K562 (cell line): Measurements from ENCODE around the gene NT5C2. TPM values are rescaled to one million over a fixed set of nuclear protein-coding genes. Genes with fewer than 3 reads are reported as not detected.

Experiments used
- ARNT ChIP-seq, 2 experiments: fragments of 450-650 bp; IDR thresholded peaks; 2 replicates each; pipeline ENCODE4 v1.6.1; 2016; ENCODE audit warnings: mild to moderate bottlenecking in 1 of 2
- ETV5 ChIP-seq: sonication (generic); formaldehyde crosslinking; IDR thresholded peaks from 2 replicates; pipeline ENCODE4 v1.4.0; 2020; ENCODE audit warnings: low read depth, mild to moderate bottlenecking, missing genetic modification reagents
- HMG20A ChIP-seq: fragments of 450-650 bp; formaldehyde crosslinking; conservative IDR thresholded peaks from 2 replicates; pipeline ENCODE4 v1.4.0; 2020; ENCODE audit warnings: mild to moderate bottlenecking, mixed read lengths
- HMGN3 ChIP-seq: IDR thresholded peaks from 2 replicates; pipeline ENCODE4 v1.6.1; 2011; ENCODE audit warnings: borderline replicate concordance, low read depth, mild to moderate bottlenecking, mixed read lengths, low read length; ENCODE audit not compliant: insufficient read length; ENCODE audit errors: extremely low read depth
- MBD2 ChIP-seq: sonication (generic); IDR thresholded peaks from 2 replicates; pipeline ENCODE4 v1.6.1; 2016; ENCODE audit warnings: low read depth, borderline replicate concordance
- MYBL2 ChIP-seq, 2 experiments: fragments of 450-650 bp in 1 of 2; sonication (generic) in 1 of 2; formaldehyde crosslinking in 1 of 2; IDR thresholded peaks; 2 replicates each; pipeline versions ENCODE4 v1.6.1 to v1.8.1; 2017 to 2022; ENCODE audit warnings: borderline replicate concordance in 1 of 2, inconsistent platforms in 1 of 2, low read depth in 1 of 2, mild to moderate bottlenecking in 1 of 2, missing genetic modification reagents in 1 of 2, moderate library complexity in 1 of 2
- POLR2G ChIP-seq: fragments of 200-400 bp; formaldehyde crosslinking; IDR thresholded peaks from 2 replicates; pipeline ENCODE4 v1.6.1; 2017; ENCODE audit warnings: low read depth, mild to moderate bottlenecking, antibody characterized with exemption, low read length, moderate library complexity
- RBM17 ChIP-seq: fragments of 200-400 bp; formaldehyde crosslinking; IDR thresholded peaks from 2 replicates; pipeline ENCODE4 v1.6.1; 2017; ENCODE audit warnings: low read depth, mild to moderate bottlenecking, low read length, borderline replicate concordance
- SAFB2 ChIP-seq: fragments of 200-400 bp; formaldehyde crosslinking; IDR thresholded peaks from 2 replicates; pipeline ENCODE4 v1.6.1; 2018; ENCODE audit warnings: borderline replicate concordance, low read length, low read depth, moderate library complexity; ENCODE audit not compliant: severe bottlenecking
- SNRNP70 ChIP-seq: fragments of 200-400 bp; formaldehyde crosslinking; optimal IDR thresholded peaks from 2 replicates; pipeline ENCODE3; 2017; ENCODE audit warnings: low read depth, low read length
- TCF7L2 ChIP-seq: fragments of 150-350 bp; IDR thresholded peaks from 2 replicates; pipeline ENCODE4 v1.6.1; 2016; ENCODE audit warnings: low read depth, mild to moderate bottlenecking, low read length, moderate library complexity
- ZNF263 ChIP-seq: sonication (generic); formaldehyde crosslinking; IDR thresholded peaks from 2 replicates; pipeline ENCODE4 v1.8.0; 2022; ENCODE audit warnings: mild to moderate bottlenecking, missing genetic modification reagents, borderline replicate concordance
- ZNF316 ChIP-seq: fragments of 450-650 bp; IDR thresholded peaks from 2 replicates; pipeline ENCODE4 v1.6.1; 2016
- ZNF766 ChIP-seq: fragments of 200-800 bp; sonication (Bioruptor generic); conservative IDR thresholded peaks from 2 replicates; pipeline ENCODE4 v1.6.1; 2016; ENCODE audit warnings: missing genetic modification characterization, missing compliant biosample characterization
- polyA plus RNA-seq, 8 experiments: library from polyadenylated mRNA; depleted of rRNA in 4 of 8; stranded (reverse) in 5 of 8; unstranded in 3 of 8; fragments of >200 nt; fragmentation: Nextera tagmentation in 2 of 8; fragmentation: Illumina TruSeq in 1 of 8; extraction: Ambion mirVana in 2 of 8; extraction: Trizol in 1 of 8; gene quantifications; 2 replicates each; pipeline versions ENCODE4 v1.2.1 to v1.2.3, GENCODE V29; 2011 to 2014; ENCODE audit warnings: inconsistent platforms in 1 of 8, missing spikeins in 1 of 8
- total RNA-seq, 7 experiments: library from RNA; depleted of rRNA in 6 of 7; stranded (reverse); fragments of >200 nt in 6 of 7; fragmentation: Illumina TruSeq in 2 of 7; extraction: Trizol in 2 of 7; gene quantifications; 2 replicates each; pipeline versions ENCODE4 v1.2.1 to v1.2.3, GENCODE V29; 2011 to 2021; ENCODE audit warnings: low replicate concordance in 1 of 7
- TF ChIP-seq, protein P1 (sequence below): sonication (generic); formaldehyde crosslinking; IDR thresholded peaks from 2 replicates; pipeline ENCODE4 v1.8.0; 2022; ENCODE audit warnings: mild to moderate bottlenecking, missing genetic modification reagents
- TF ChIP-seq, protein P2 (sequence below), 2 experiments: fragments of 450-650 bp in 1 of 2; sonication (generic) in 1 of 2; formaldehyde crosslinking; conservative IDR thresholded peaks; 2 replicates each; pipeline versions ENCODE4 v1.4.0 to v1.8.1; 2020 to 2022; ENCODE audit warnings: mild to moderate bottlenecking in 1 of 2, missing genetic modification reagents in 1 of 2
- TF ChIP-seq, protein P3 (sequence below): sonication (generic); formaldehyde crosslinking; IDR thresholded peaks from 2 replicates; pipeline ENCODE4 v1.8.1; 2023; ENCODE audit warnings: mild to moderate bottlenecking, missing genetic modification reagents, moderate library complexity
- TF ChIP-seq, protein P4 (sequence below): sonication (generic); formaldehyde crosslinking; IDR thresholded peaks from 2 replicates; pipeline ENCODE4 v1.8.0; 2022; ENCODE audit warnings: mild to moderate bottlenecking, missing genetic modification reagents

NT5C2 gene
- total and polyA plus RNA-seq, 9 of the 15 experiments (the other 6 are each of a cell fraction or from before 2014, with no cell fraction given) = 11.3 to 45.2 (median 27.7) TPM

DNA sequence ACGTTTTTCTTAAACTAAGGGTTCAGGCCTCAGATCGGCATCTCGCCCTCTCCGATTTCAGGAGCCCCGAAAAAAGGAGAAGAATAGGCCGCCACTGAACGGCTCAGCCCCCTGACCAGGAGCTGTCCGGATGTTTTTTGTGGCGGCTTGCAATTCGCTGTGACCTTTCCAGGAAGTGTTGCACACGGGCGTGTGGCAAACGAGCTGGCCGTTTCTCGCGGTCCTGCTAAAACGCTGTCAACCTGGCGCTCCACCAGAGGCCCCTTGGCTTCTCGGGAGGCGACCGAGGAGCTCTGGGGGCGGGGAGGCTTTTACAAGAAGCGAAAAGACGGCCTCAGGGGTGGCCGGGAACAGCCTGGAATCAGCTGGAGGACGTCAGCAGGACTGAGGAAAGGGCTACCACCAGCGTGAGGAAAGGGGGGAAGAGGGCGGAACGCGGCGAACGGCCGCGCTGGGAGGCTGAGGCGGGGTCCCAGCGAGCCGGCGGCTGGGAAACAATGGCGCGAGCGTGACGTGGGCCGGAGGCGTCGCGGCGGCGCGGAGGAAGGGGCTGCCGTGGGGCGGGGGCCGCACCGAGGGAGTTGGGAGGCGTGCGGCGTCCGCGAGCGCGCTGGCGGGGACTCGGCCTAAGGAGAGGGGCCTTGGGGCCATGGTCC, 493 bp downstream of the NT5C2 start (continued):
- TF ChIP-seq, protein P1, sequence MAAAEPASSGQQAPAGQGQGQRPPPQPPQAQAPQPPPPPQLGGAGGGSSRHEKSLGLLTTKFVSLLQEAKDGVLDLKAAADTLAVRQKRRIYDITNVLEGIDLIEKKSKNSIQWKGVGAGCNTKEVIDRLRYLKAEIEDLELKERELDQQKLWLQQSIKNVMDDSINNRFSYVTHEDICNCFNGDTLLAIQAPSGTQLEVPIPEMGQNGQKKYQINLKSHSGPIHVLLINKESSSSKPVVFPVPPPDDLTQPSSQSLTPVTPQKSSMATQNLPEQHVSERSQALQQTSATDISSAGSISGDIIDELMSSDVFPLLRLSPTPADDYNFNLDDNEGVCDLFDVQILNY (CRISPR knock-in tag) = no peak
- no peak for TF ChIP-seq ZNF766 (CRISPR knock-in tag)
- TF ChIP-seq TCF7L2 = no peak
- no peak; the same call in 1 of the 2 replicates for TF ChIP-seq MBD2
- TF ChIP-seq ETV5 (CRISPR knock-in tag) = peak; percentile 53; the same call in 1 of the 2 replicates
- TF ChIP-seq ZNF316 = no peak
- no peak for TF ChIP-seq SNRNP70
- no peak for TF ChIP-seq RBM17
- TF ChIP-seq ZNF263 (CRISPR knock-in tag) = no peak
- TF ChIP-seq HMG20A (CRISPR knock-in tag) = no peak
- no peak for TF ChIP-seq ARNT (IDR thresholded peaks at IDR 0.05)
- no peak for TF ChIP-seq MYBL2 (IDR thresholded peaks at IDR 0.05; ENCODE audit: low read depth)
- TF ChIP-seq MYBL2 (CRISPR knock-in tag; IDR thresholded peaks at IDR 0.05; ENCODE audit: borderline replicate concordance) = no peak
- peak; percentile 85 for TF ChIP-seq POLR2G
- TF ChIP-seq, protein P2, sequence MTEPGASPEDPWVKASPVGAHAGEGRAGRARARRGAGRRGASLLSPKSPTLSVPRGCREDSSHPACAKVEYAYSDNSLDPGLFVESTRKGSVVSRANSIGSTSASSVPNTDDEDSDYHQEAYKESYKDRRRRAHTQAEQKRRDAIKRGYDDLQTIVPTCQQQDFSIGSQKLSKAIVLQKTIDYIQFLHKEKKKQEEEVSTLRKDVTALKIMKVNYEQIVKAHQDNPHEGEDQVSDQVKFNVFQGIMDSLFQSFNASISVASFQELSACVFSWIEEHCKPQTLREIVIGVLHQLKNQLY (CRISPR knock-in tag; conservative IDR thresholded peaks at IDR 0.05) = no peak
- TF ChIP-seq, protein P3, sequence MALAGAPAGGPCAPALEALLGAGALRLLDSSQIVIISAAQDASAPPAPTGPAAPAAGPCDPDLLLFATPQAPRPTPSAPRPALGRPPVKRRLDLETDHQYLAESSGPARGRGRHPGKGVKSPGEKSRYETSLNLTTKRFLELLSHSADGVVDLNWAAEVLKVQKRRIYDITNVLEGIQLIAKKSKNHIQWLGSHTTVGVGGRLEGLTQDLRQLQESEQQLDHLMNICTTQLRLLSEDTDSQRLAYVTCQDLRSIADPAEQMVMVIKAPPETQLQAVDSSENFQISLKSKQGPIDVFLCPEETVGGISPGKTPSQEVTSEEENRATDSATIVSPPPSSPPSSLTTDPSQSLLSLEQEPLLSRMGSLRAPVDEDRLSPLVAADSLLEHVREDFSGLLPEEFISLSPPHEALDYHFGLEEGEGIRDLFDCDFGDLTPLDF (CRISPR knock-in tag) = no peak
- TF ChIP-seq HMGN3 = no peak
- TF ChIP-seq, protein P4, sequence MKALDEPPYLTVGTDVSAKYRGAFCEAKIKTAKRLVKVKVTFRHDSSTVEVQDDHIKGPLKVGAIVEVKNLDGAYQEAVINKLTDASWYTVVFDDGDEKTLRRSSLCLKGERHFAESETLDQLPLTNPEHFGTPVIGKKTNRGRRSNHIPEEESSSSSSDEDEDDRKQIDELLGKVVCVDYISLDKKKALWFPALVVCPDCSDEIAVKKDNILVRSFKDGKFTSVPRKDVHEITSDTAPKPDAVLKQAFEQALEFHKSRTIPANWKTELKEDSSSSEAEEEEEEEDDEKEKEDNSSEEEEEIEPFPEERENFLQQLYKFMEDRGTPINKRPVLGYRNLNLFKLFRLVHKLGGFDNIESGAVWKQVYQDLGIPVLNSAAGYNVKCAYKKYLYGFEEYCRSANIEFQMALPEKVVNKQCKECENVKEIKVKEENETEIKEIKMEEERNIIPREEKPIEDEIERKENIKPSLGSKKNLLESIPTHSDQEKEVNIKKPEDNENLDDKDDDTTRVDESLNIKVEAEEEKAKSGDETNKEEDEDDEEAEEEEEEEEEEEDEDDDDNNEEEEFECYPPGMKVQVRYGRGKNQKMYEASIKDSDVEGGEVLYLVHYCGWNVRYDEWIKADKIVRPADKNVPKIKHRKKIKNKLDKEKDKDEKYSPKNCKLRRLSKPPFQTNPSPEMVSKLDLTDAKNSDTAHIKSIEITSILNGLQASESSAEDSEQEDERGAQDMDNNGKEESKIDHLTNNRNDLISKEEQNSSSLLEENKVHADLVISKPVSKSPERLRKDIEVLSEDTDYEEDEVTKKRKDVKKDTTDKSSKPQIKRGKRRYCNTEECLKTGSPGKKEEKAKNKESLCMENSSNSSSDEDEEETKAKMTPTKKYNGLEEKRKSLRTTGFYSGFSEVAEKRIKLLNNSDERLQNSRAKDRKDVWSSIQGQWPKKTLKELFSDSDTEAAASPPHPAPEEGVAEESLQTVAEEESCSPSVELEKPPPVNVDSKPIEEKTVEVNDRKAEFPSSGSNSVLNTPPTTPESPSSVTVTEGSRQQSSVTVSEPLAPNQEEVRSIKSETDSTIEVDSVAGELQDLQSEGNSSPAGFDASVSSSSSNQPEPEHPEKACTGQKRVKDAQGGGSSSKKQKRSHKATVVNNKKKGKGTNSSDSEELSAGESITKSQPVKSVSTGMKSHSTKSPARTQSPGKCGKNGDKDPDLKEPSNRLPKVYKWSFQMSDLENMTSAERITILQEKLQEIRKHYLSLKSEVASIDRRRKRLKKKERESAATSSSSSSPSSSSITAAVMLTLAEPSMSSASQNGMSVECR (CRISPR knock-in tag) = peak; percentile 77; the same call in 1 of the 2 replicates
- TF ChIP-seq SAFB2 = no peak
